ENCODE results near the gene DYNLT1.

GRCh38 chr6:158624684-158625682 lies 19.6 kb downstream of the DYNLT1 start:
- TF ChIP-seq MXI1 (conservative IDR thresholded peaks at IDR 0.05; ENCODE audit: poor library complexity, severe bottlenecking) (no peak), CTCF (IDR thresholded peaks at IDR 0.05; ENCODE audit: poor library complexity, severe bottlenecking) (no peak), POLR2AphosphoS5 (IDR thresholded peaks at IDR 0.05) (no peak), SMC3 (conservative IDR thresholded peaks at IDR 0.05; ENCODE audit: poor library complexity) (no peak)

All from neural cell (in vitro differentiated cells).